Measurements from ENCODE around the gene TRIM47. TPM values are rescaled to one million over a fixed set of nuclear protein-coding genes. Genes with fewer than 3 reads are reported as not detected.

TRIM47 gene
- total RNA-seq, 1 experiment from 2014 or later, result 6.9 TPM

DNA sequence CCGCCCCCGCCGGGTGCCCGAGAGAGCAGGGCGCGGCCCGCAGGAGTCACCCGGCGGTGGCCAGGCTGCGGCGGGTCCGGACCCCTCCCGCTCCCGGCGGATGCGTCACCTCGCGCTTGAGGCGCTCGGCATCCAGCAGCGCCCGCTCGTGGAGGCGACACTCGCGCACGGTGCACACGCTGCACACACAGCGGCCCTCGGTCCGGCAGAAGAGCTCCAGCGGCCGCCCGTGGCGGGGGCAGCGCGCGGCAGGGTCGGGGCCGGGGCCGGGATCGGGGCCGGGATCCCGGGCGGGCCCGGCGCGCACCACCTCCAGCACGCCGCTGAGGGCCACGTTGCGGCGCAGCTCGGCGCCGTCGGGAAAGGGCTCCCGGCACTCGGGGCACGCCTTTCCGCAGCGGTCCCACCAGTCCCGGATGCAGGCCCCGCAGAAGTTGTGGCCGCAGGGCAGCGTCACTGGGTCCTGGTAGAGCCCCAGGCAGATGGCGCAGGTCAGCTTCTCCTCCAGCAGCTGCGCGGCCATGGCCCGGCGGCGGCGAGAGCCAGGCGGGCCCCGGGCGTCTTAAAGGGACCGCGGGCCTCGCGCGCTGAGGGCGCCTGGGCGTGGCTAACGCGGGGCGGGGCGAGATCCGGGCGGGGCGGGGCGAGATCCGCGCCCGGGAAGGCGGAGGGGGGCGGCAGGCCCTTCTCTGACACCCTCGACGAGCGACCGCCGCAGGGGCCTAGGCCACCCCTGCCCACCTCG lies 18.2 kb upstream of the TRIM47 start, which contains the start of gene TRIM65:
TRIM65 (minus strand) TSS at position 537 of the 745 bp plus-strand sequence; CDS start at position 523, 14 bp downstream.
- no peaks in the 10 kb centered on the region for H4K20me1 ChIP-seq (ENCODE audit: control insufficient read depth, insufficient read depth, insufficient read length)
- peak; percentile 88 for DNase-seq
- H3K79me2 ChIP-seq (ENCODE audit: insufficient read depth, low read length), result no peaks in the 10 kb centered on the region
- no peak within 1 kb of the TSS for H4K8ac ChIP-seq (replicated peaks; ENCODE audit: insufficient read length, low read depth, low read length)
- peak within 1 kb of the TSS; percentile 63 for H3K4me2 ChIP-seq (ENCODE audit: insufficient read depth, insufficient read length, low read length)
- Mint-ChIP-seq H3K4me3 (peak within 1 kb of the TSS; percentile 76 to 84), H3K36me3 (ENCODE audit: insufficient read depth in 1 of 3, low read depth in 3 of 3) (peaks cover 9 to 45% (median 34%) of the 10 kb centered on the region in 3 experiments), H3K9me3 (no peaks in the 10 kb centered on the region), H3K4me1 (peaks cover 25 to 28% of the 10 kb centered on the region in 2 experiments), H3K27me3 (ENCODE audit: low read depth) (no peaks in the 10 kb centered on the region; the same call in 1 of the 2 replicates), H3K27ac (peak within 1 kb of the TSS; percentile 61 to 76 (median 70); a peak in 6 of 7 replicates)
- H2BK12ac ChIP-seq (ENCODE audit: insufficient read length, low read depth, low read length), result no peak within 1 kb of the TSS
- peak within 1 kb of the TSS; percentile 52 for H3K9ac ChIP-seq (ENCODE audit: extremely low read depth, insufficient read length, low read length)
- no peak within 1 kb of the TSS for H2AFZ ChIP-seq (ENCODE audit: low read length)
- peak within 1 kb of the TSS; percentile 74; the same call in 1 of the 2 replicates for H3K14ac ChIP-seq (ENCODE audit: insufficient read depth, low read length)
- no peak within 1 kb of the TSS for H2BK120ac ChIP-seq (ENCODE audit: low read depth, low read length, poor library complexity, severe bottlenecking)
- H2BK20ac ChIP-seq (ENCODE audit: low read depth, low read length, poor library complexity, severe bottlenecking), result no peak within 1 kb of the TSS
- no peak within 1 kb of the TSS for H3K23ac ChIP-seq (ENCODE audit: insufficient read length, low read depth, low read length)
- H2AK5ac ChIP-seq (ENCODE audit: insufficient read length, low read length), result no peak within 1 kb of the TSS
- no peak within 1 kb of the TSS for H2BK5ac ChIP-seq (ENCODE audit: insufficient read length, low read length)
- no peak within 1 kb of the TSS for H3K4ac ChIP-seq (ENCODE audit: low read depth, low read length)
- peak within 1 kb of the TSS; percentile 66 for H3K18ac ChIP-seq (ENCODE audit: insufficient read length, low read depth, low read length)
- H3K27me3 ChIP-seq (ENCODE audit: insufficient read depth, low read length), result no peaks in the 10 kb centered on the region
- H3K56ac ChIP-seq (ENCODE audit: insufficient read length, low read depth, low read length), result no peak within 1 kb of the TSS
- H3T11ph ChIP-seq (ENCODE audit: low read length), result no peak within 1 kb of the TSS
- H3K9me3 ChIP-seq (ENCODE audit: control insufficient read depth, low read depth, low read length), result no peaks in the 10 kb centered on the region
- H3K79me1 ChIP-seq (ENCODE audit: insufficient read depth, low read depth, low read length, poor library complexity, severe bottlenecking), result no peaks in the 10 kb centered on the region
- no CpG with 5 or more reads among the region's 102 CpGs for WGBS (ENCODE audit: extremely low coverage, insufficient read length, low lambda C conversion rate)
- H4K5ac ChIP-seq (ENCODE audit: insufficient read length, low read depth, low read length), result no peak within 1 kb of the TSS
- TF ChIP-seq, protein P1, sequence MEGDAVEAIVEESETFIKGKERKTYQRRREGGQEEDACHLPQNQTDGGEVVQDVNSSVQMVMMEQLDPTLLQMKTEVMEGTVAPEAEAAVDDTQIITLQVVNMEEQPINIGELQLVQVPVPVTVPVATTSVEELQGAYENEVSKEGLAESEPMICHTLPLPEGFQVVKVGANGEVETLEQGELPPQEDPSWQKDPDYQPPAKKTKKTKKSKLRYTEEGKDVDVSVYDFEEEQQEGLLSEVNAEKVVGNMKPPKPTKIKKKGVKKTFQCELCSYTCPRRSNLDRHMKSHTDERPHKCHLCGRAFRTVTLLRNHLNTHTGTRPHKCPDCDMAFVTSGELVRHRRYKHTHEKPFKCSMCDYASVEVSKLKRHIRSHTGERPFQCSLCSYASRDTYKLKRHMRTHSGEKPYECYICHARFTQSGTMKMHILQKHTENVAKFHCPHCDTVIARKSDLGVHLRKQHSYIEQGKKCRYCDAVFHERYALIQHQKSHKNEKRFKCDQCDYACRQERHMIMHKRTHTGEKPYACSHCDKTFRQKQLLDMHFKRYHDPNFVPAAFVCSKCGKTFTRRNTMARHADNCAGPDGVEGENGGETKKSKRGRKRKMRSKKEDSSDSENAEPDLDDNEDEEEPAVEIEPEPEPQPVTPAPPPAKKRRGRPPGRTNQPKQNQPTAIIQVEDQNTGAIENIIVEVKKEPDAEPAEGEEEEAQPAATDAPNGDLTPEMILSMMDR (conservative IDR thresholded peaks at IDR 0.05), result no peak
- H2BK15ac ChIP-seq (ENCODE audit: low read depth, low read length), result no peak within 1 kb of the TSS
- H4K91ac ChIP-seq (ENCODE audit: insufficient read length, low read depth, low read length), result no peak within 1 kb of the TSS
- no peaks in the 10 kb centered on the region; the same call in 1 of the 2 replicates for H3K4me1 ChIP-seq (ENCODE audit: insufficient read depth, low read length)
- peaks cover 8% of the 10 kb centered on the region for H3K23me2 ChIP-seq (ENCODE audit: insufficient read length, low read depth, low read length, poor library complexity, severe bottlenecking)
- no peak within 1 kb of the TSS for H3K27ac ChIP-seq (ENCODE audit: insufficient read length, low read depth, low read length)

Measured in H9 (cell line).